ENCODE results near the gene OTC.

Gene OTC

DNA sequence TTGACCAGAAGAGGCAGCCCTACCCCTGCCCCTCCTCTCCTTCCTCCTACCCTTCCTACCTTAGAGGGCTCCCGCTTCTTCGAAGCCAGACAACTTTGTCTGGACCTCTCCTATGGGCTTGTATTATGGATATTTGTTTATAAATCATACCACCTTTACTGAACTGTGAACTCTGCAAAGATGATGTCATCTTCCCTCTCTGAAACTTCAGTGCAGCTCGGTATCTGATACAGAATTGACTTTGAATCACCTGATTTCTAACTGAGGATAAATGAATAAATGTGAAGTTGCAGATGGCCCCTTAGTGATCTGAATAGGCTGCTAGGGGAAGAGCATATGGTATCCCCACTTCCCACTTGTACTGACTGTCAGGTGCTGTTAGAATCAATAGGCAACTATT lies 1.1 kb upstream of the OTC start:
- no peaks in the 10 kb centered on the region for H3K36me3 ChIP-seq (replicated peaks; ENCODE audit: low read depth, low read length)
- H2AFZ ChIP-seq (ENCODE audit: low read depth, low read length) = no peak overlapping the region
- H3K4me1 ChIP-seq (ENCODE audit: low read length) = peaks cover 16% of the 10 kb centered on the region
- H4K20me1 ChIP-seq (ENCODE audit: insufficient read depth, low read length) = no peaks in the 10 kb centered on the region
- no peak overlapping the region for H3K4me2 ChIP-seq (ENCODE audit: low read length)
- no peaks in the 10 kb centered on the region for H3K79me2 ChIP-seq (ENCODE audit: low read length)
- no peak overlapping the region for H3K27ac ChIP-seq (ENCODE audit: low read length)
- H3K9me3 ChIP-seq (ENCODE audit: insufficient read depth, low read length) = no peaks in the 10 kb centered on the region
- no peaks in the 10 kb centered on the region for H3K27me3 ChIP-seq (ENCODE audit: low read depth, low read length)
- no peak for TF ChIP-seq EZH2phosphoT487 (IDR thresholded peaks at IDR 0.05; ENCODE audit: low read depth)
- TF ChIP-seq, protein P1, sequence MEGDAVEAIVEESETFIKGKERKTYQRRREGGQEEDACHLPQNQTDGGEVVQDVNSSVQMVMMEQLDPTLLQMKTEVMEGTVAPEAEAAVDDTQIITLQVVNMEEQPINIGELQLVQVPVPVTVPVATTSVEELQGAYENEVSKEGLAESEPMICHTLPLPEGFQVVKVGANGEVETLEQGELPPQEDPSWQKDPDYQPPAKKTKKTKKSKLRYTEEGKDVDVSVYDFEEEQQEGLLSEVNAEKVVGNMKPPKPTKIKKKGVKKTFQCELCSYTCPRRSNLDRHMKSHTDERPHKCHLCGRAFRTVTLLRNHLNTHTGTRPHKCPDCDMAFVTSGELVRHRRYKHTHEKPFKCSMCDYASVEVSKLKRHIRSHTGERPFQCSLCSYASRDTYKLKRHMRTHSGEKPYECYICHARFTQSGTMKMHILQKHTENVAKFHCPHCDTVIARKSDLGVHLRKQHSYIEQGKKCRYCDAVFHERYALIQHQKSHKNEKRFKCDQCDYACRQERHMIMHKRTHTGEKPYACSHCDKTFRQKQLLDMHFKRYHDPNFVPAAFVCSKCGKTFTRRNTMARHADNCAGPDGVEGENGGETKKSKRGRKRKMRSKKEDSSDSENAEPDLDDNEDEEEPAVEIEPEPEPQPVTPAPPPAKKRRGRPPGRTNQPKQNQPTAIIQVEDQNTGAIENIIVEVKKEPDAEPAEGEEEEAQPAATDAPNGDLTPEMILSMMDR (IDR thresholded peaks at IDR 0.05; ENCODE audit: low read depth, low read length) = no peak
- H3K9ac ChIP-seq (ENCODE audit: low read length) = no peak overlapping the region
- H3K4me3 ChIP-seq (ENCODE audit: low read length) = no peak overlapping the region

DNA sequence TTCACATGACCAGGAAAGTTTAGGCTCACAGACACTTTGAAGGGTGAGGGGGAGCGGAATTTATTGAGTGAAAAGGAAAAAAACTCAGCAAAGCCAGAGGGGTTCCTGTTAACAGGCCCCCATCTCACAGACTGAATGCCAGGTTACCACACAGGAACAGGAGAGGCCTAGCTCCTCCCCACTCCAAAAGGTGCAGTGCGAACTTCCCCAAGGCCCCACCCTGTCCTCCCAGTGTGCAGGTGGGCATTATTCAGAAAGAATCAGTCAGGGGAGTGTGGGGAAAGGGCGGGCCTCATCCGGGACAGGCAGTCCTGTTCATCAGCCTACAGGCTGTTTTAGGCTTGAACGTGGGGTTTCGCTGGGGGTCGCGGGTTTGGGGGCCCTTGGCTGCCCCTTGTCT lies 4.0 kb downstream of the OTC start:
- no peaks in the 10 kb centered on the region for H4K20me1 ChIP-seq (ENCODE audit: insufficient read depth, low read length)
- no peak for TF ChIP-seq EZH2phosphoT487 (IDR thresholded peaks at IDR 0.05; ENCODE audit: low read depth)
- TF ChIP-seq, protein P1 (IDR thresholded peaks at IDR 0.05; ENCODE audit: low read depth, low read length) = no peak
- no peaks in the 10 kb centered on the region for H3K9me3 ChIP-seq (ENCODE audit: insufficient read depth, low read length)
- H2AFZ ChIP-seq (ENCODE audit: low read depth, low read length) = no peak overlapping the region
- H3K79me2 ChIP-seq (ENCODE audit: low read length) = no peaks in the 10 kb centered on the region
- H3K4me3 ChIP-seq (ENCODE audit: low read length) = no peak overlapping the region
- H3K4me1 ChIP-seq (ENCODE audit: low read length) = peaks cover 6% of the 10 kb centered on the region
- no peaks in the 10 kb centered on the region for H3K27me3 ChIP-seq (ENCODE audit: low read depth, low read length)
- no peaks in the 10 kb centered on the region for H3K36me3 ChIP-seq (replicated peaks; ENCODE audit: low read depth, low read length)
- no peak overlapping the region for H3K27ac ChIP-seq (ENCODE audit: low read length)
- H3K9ac ChIP-seq (ENCODE audit: low read length) = no peak overlapping the region
- no peak overlapping the region for H3K4me2 ChIP-seq (ENCODE audit: low read length)

DNA sequence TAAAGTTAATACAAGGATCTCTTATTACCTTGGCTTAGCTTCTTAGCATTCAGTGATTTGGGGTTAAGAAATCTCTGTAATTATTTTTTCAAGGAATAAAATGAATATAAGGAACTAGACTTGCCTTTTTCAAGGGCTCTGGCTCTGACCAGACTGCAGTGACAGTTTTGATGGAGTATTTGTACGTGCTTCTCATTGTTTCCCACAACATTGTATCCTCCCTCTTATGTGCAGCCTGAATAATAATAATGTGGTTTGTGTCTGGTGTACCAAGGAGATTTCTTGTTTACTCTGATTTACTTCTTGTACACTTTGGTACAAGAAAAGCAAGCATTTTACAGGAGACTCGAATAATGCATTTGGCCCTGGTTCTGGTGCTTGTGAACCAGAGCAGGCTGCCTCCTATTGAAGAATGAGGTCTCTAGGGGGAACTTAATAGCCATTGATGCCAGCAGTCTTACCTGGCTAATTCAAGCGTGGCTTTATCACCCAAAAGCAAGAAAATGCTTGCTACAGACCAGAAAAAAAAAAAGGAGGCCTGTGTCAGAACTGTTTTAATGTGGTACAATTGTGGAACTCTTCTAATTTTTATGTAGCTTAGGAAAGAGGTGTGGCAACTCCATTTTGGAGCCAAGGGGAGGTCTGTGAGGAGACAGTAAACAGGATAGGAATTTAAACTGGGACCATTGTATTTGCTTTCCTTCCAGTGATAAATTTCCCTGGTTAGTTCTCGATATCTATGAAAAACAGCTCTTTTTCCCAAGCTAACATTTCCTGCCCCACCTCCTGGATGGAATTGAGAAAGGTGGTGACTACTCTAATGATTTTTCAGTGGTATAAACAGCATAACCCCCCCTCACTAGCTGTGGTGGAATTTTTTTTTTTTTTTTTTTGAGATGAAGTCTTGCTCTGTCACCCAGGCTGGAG lies 5.6 kb downstream of the OTC start:
- Histone ChIP-seq H3K27me3 (ENCODE audit: low read depth, low read length) (no peaks in the 10 kb centered on the region), H3K9me3 (ENCODE audit: insufficient read depth, low read length) (no peaks in the 10 kb centered on the region), H3K4me2 (ENCODE audit: low read length) (no peak overlapping the region), H3K79me2 (ENCODE audit: low read length) (no peaks in the 10 kb centered on the region), H3K4me3 (ENCODE audit: low read length) (no peak overlapping the region), H3K4me1 (ENCODE audit: low read length) (peaks cover 6% of the 10 kb centered on the region), H3K36me3 (replicated peaks; ENCODE audit: low read depth, low read length) (no peaks in the 10 kb centered on the region), H3K27ac (ENCODE audit: low read length) (no peak overlapping the region), H3K9ac (ENCODE audit: low read length) (no peak overlapping the region), H2AFZ (ENCODE audit: low read depth, low read length) (no peak overlapping the region), H4K20me1 (ENCODE audit: insufficient read depth, low read length) (no peaks in the 10 kb centered on the region)
- TF ChIP-seq, protein P1 (IDR thresholded peaks at IDR 0.05; ENCODE audit: low read depth, low read length) = no peak
- no peak for TF ChIP-seq EZH2phosphoT487 (IDR thresholded peaks at IDR 0.05; ENCODE audit: low read depth)

DNA sequence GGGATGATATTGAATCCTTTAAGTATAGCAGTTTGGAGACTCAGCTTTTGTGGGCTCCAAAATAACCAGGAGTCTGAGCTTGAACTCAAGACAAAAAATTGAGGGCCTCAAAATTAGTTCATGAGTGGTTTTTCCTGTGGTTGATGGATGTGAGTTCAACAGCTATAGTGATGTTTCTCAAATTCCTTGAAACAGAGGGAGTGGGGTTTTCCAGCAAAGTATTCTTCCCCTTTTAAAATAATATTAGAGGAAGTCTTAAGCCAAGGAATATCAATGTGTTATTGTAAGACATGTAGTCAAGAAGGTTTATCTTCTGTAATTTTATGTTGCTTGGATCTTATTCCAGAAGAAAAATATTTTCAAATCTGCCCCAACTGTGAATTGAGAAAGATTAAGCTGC lies 10.6 kb downstream of the OTC start:
- Histone ChIP-seq H3K4me1 (ENCODE audit: low read length) (peaks cover 5% of the 10 kb centered on the region; the same call in 1 of the 2 replicates), H3K79me2 (ENCODE audit: low read length) (no peaks in the 10 kb centered on the region), H4K20me1 (ENCODE audit: insufficient read depth, low read length) (no peaks in the 10 kb centered on the region), H3K36me3 (replicated peaks; ENCODE audit: low read depth, low read length) (no peaks in the 10 kb centered on the region), H3K9me3 (ENCODE audit: insufficient read depth, low read length) (no peaks in the 10 kb centered on the region), H3K27me3 (ENCODE audit: low read depth, low read length) (no peaks in the 10 kb centered on the region), H2AFZ (ENCODE audit: low read depth, low read length) (no peak overlapping the region), H3K27ac (ENCODE audit: low read length) (no peak overlapping the region), H3K4me3 (ENCODE audit: low read length) (no peak overlapping the region), H3K4me2 (ENCODE audit: low read length) (no peak overlapping the region), H3K9ac (ENCODE audit: low read length) (no peak overlapping the region)
- TF ChIP-seq EZH2phosphoT487 (IDR thresholded peaks at IDR 0.05; ENCODE audit: low read depth) = no peak
- TF ChIP-seq, protein P1 (IDR thresholded peaks at IDR 0.05; ENCODE audit: low read depth, low read length) = no peak
